PFSK-1 (cell line): ENCODE data around the gene C1QB.

Experiments used
- FOXP2 ChIP-seq: optimal IDR thresholded peaks from 2 replicates; pipeline ENCODE3; 2011; ENCODE audit warnings: borderline replicate concordance, control low read depth, inconsistent platforms; ENCODE audit not compliant: insufficient read depth; ENCODE audit errors: extremely low read length, extremely low read depth
- POLR2AphosphoS5 ChIP-seq: IDR thresholded peaks from 2 replicates; pipeline ENCODE4 v1.6.1; 2012; ENCODE audit warnings: low read depth, mild to moderate bottlenecking, control low read depth, low read length, moderate library complexity
- REST ChIP-seq, 2 experiments: IDR thresholded peaks; 2 replicates each; pipeline versions ENCODE4 v1.6.1 to v1.8.0; 2011 to 2012; ENCODE audit warnings: low read depth in 2 of 2, low read length in 2 of 2, control low read depth in 1 of 2, inconsistent platforms in 1 of 2, mild to moderate bottlenecking in 1 of 2, moderate library complexity in 1 of 2; ENCODE audit not compliant: insufficient read depth in 1 of 2
- SIN3A ChIP-seq: IDR thresholded peaks from 2 replicates; pipeline ENCODE4 v1.6.1; 2012; ENCODE audit warnings: mild to moderate bottlenecking, low read length, moderate library complexity, borderline replicate concordance; ENCODE audit not compliant: insufficient read depth
- TAF1 ChIP-seq: IDR thresholded peaks from 2 replicates; pipeline ENCODE4 v1.6.1; 2012; ENCODE audit warnings: low read length, control low read depth, borderline replicate concordance; ENCODE audit not compliant: insufficient read depth

C1QB gene

GRCh38 chr1:22704440-22705067, 51.5 kb downstream of the C1QB start:
- TF ChIP-seq REST (IDR thresholded peaks at IDR 0.05; ENCODE audit: insufficient read depth in 1 of 2, low read depth in 2 of 2, low read length in 2 of 2) (no peak), POLR2AphosphoS5 (no peak), SIN3A (no peak), TAF1 (no peak), FOXP2 (no peak)

GRCh38 chr1:22705586-22705985, 52.5 kb downstream of the C1QB start:
- TF ChIP-seq TAF1, result no peak

- TF ChIP-seq SIN3A, result no peak
- no peak for TF ChIP-seq TAF1
- TF ChIP-seq FOXP2, result no peak
Measured at GRCh38 chr1:22708777-22709176, 55.7 kb downstream of the C1QB start.

DNA sequence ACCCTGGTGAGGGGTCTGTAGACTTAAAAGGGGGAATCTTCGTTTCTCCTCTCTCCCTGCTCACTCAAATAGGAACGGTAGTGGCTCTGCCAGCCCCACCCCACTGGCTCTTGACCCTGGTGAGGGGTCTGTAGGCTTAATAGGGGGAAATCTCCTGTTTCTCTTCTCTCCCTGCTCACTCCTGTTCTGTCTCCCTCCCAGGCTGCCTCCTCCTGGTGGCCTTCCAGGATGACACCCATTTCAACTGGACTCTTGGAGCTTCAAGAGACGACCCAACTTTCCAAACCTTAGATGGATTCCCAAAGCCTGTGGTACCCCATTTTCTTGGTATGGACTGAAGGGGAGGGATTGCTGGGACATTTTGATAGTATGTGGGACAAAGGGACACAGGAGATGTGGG, 56.2 kb downstream of the C1QB start:
- TF ChIP-seq FOXP2, result no peak
- TF ChIP-seq SIN3A, result no peak
- no peak for TF ChIP-seq TAF1
- no peak for TF ChIP-seq REST (IDR thresholded peaks at IDR 0.05; ENCODE audit: insufficient read depth in 1 of 2, low read depth in 2 of 2, low read length in 2 of 2)
- TF ChIP-seq POLR2AphosphoS5, result no peak

DNA sequence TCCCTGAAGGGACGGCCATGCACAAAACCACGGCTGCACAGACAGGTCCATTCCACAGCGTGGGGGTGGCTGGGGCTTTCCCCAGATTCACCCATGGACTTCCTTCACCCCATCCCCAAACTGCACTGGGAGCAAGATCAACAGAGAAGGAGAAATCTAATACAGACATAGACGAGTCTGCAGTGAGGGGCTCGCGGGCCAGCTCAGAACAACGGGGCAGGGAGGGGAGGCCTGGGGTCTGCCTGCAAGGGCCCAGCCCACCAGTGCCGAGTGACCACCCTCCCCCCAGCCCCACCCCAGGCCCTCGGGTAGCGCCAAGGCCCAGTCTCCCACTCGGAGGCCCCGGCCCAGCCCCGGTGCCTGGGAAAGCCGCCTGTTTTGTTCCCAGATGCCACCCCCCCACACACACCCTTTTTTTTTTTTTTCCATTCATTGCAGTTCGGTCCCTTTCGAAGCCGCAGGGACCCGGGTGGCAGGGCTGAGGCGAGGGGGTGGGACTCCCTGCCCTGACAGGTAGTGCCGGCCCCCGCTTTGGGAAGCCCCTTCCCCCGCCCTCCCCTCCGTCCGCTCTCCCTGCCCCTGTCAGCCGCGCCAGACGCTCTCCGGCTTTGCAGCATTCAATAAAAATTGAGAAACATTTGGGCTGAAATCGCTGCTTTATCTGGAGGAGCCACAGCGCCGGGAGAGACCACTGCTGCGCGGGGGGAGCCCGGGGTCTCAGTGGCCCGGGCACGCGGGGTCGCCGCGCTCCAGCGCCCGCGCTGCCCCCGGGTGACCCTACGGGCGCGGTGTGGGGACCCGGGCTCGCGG, 57.1 kb downstream of the C1QB start:
- TF ChIP-seq TAF1 (no peak), POLR2AphosphoS5 (no peak), REST (IDR thresholded peaks at IDR 0.05; ENCODE audit: insufficient read depth in 1 of 2, low read depth in 2 of 2, low read length in 2 of 2) (no peak), SIN3A (no peak), FOXP2 (no peak)

GRCh38 chr1:22710701-22711049, 57.6 kb downstream of the C1QB start, which contains the start of gene EPHB2:
Gene EPHB2, plus strand, starts transcription at chr1:22710839. Its CDS starts 144 bp downstream, at chr1:22710983.
- no peak for TF ChIP-seq SIN3A
- no peak for TF ChIP-seq TAF1
- TF ChIP-seq FOXP2, result no peak
- no peak for TF ChIP-seq POLR2AphosphoS5
- TF ChIP-seq REST (IDR thresholded peaks at IDR 0.05; ENCODE audit: insufficient read depth in 1 of 2, low read depth in 2 of 2, low read length in 2 of 2), result no peak
